Fibroblast of villous mesenchyme (primary cell): ENCODE results near the gene TSPO. TPM values are rescaled to one million over a fixed set of nuclear protein-coding genes. Genes with fewer than 3 reads are reported as not detected.

Source experiments
- DNase-seq: peaks from one replicate; pipeline ENCODE4 v3.0.0-alpha.2; 2010; ENCODE audit warnings: low read depth
- H3K4me3 ChIP-seq: 2 replicates; pipeline ENCODE4 v1.5.1; 2011; ENCODE audit warnings: low read depth, mild to moderate bottlenecking, low read length
- CTCF ChIP-seq: IDR thresholded peaks from 2 replicates; pipeline ENCODE4 v1.5.1; 2012; ENCODE audit warnings: low read depth, mild to moderate bottlenecking, low read length; ENCODE audit not compliant: insufficient read depth
- total RNA-seq: library from RNA; depleted of rRNA; stranded (reverse); fragments of >200 nt; gene quantifications from 2 replicates; pipeline ENCODE4 v1.2.3, GENCODE V29; 2012

The TSPO gene
- total RNA-seq, 1 donor, result 177 TPM

DNA sequence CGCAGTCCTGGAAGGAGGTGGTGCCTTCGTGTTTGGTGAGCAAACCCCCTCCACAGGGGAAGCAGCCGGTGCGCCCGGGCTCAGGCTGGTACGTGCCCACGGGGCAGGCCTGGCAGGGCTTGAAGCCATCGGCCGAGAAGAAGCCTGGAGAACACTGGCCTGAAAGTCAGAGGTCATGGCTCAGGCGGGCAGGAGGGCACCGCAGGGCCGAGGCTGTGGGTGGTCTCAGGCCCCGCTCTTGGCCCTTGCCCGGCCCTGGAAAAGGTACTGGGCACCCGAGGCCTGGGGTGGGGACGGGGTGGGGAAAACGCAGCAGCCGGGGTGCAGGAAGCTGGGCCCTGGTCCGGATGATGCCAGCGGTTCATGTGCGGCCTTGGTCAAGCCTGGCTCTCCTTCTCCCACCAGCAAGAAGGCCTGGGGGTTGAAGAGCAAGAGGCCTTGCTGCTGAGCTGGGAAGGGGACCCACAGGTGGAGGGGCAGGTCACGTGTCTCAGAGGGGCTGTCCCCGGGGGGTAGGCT is 61.1 kb downstream of the TSPO start:
- no peak for TF ChIP-seq CTCF
- no peak overlapping the region for H3K4me3 ChIP-seq
- DNase-seq, result no peak

Other genes starting within 250 kb of the TSPO start
- 43.8 and 53.1 TPM in 2 replicates for gene PACSIN2, start 136.4 kb upstream of the TSPO start, total RNA-seq
- gene TTLL1, start 62.2 kb upstream of the TSPO start, total RNA-seq, result 8.2 and 11.0 TPM in 2 replicates
- gene BIK, start 40.8 kb upstream of the TSPO start, total RNA-seq, result 0.86 TPM in 1 of 2 replicates, not detected in the other
- 13.8 and 14.8 TPM in 2 replicates for gene MCAT, start 8.2 kb upstream of the TSPO start, total RNA-seq
- gene TTLL12, start 35.6 kb downstream of the TSPO start, total RNA-seq, result 22.9 and 27.1 TPM in 2 replicates
- gene SCUBE1, start 191.8 kb downstream of the TSPO start, total RNA-seq, result not detected in 2 replicates